Measurements from ENCODE around the gene NOTCH2.
A peak's percentile ranks its signal among the peaks of the same experiment; 100 is the strongest.

NOTCH2 gene

GRCh38 chr1:119974013-119974412 is 95.4 kb downstream of the NOTCH2 start:
- DNase-seq (ENCODE audit: low spot score) = no peak

- no peak for DNase-seq (ENCODE audit: low spot score)
Observed at GRCh38 chr1:119971710-119972570, 97.5 kb downstream of the NOTCH2 start.

- DNase-seq (ENCODE audit: low spot score) = no peak
Observed at GRCh38 chr1:119968601-119969000, 100.9 kb downstream of the NOTCH2 start.

- no peak for DNase-seq (ENCODE audit: low spot score)
Observed at GRCh38 chr1:119968068-119968492, 101.4 kb downstream of the NOTCH2 start.

GRCh38 chr1:119966681-119967080 is 102.8 kb downstream of the NOTCH2 start:
- no peak for DNase-seq (ENCODE audit: low spot score)

GRCh38 chr1:119966020-119966419 is 103.4 kb downstream of the NOTCH2 start:
- DNase-seq (ENCODE audit: low spot score) = no peak

- DNase-seq (ENCODE audit: low spot score) = no peak
Observed at GRCh38 chr1:119964673-119965363, 104.6 kb downstream of the NOTCH2 start.

- no peak for DNase-seq (ENCODE audit: low spot score)
Observed at GRCh38 chr1:119962296-119962968, 107.0 kb downstream of the NOTCH2 start.

GRCh38 chr1:119960501-119960900 is 109.0 kb downstream of the NOTCH2 start:
- DNase-seq (ENCODE audit: low spot score) = no peak

- DNase-seq (ENCODE audit: low spot score) = no peak
Observed at GRCh38 chr1:119959268-119960220, 109.9 kb downstream of the NOTCH2 start.

- no peak for DNase-seq (ENCODE audit: low spot score)
Observed at GRCh38 chr1:119958223-119958622, 111.2 kb downstream of the NOTCH2 start.

- no peak for DNase-seq (ENCODE audit: low spot score)
Observed at GRCh38 chr1:119956306-119956705, 113.2 kb downstream of the NOTCH2 start.

- DNase-seq (ENCODE audit: low spot score) = no peak
Observed at GRCh38 chr1:119954476-119955422, 114.7 kb downstream of the NOTCH2 start.

- no peak for DNase-seq (ENCODE audit: low spot score)
Observed at GRCh38 chr1:119953266-119953998, 116.0 kb downstream of the NOTCH2 start.

GRCh38 chr1:119952496-119952895 is 117.0 kb downstream of the NOTCH2 start:
- DNase-seq (ENCODE audit: low spot score) = no peak

GRCh38 chr1:119948342-119949214 is 120.9 kb downstream of the NOTCH2 start:
- DNase-seq (ENCODE audit: low spot score) = peak; percentile 78

GRCh38 chr1:119947468-119947867 is 122.0 kb downstream of the NOTCH2 start:
- no peak for DNase-seq (ENCODE audit: low spot score)

- no peak for DNase-seq (ENCODE audit: low spot score)
Observed at GRCh38 chr1:119946724-119947123, 122.7 kb downstream of the NOTCH2 start.

- DNase-seq (ENCODE audit: low spot score) = no peak
Observed at GRCh38 chr1:119943216-119943615, 126.2 kb downstream of the NOTCH2 start.
